Gastrocnemius medialis (tissue), 4 donors: ENCODE data around the gene GEMIN5. TPM values are rescaled to one million over a fixed set of nuclear protein-coding genes. Genes with fewer than 3 reads are reported as not detected.

ENCODE experiments used
- ATAC-seq, 2 donors: fragments of 150-250 bp; one replicate each; pipeline ENCODE4 v1.9.1; 2016
- DNase-seq, 2 donors: peaks; one replicate each; pipeline ENCODE4 v3.0.0-alpha.2; 2019
- H3K27ac ChIP-seq, 4 donors: fragments of 200-600 bp; sonication (generic); 1 replicate in 1 of 4; 2 replicates in 3 of 4; pipeline ENCODE4 v1.5.1; 2016 to 2018; ENCODE audit warnings: mild to moderate bottlenecking in 2 of 4, moderate library complexity in 1 of 4
- H3K27me3 ChIP-seq, 3 donors: fragments of 200-600 bp; sonication (generic) in 2 of 3; 1 replicate in 1 of 3; 2 replicates in 2 of 3; pipeline versions ENCODE4 v1.5.1 to v1.6.0; 2016 to 2019; ENCODE audit warnings: mild to moderate bottlenecking in 1 of 3, moderate library complexity in 1 of 3
- H3K36me3 ChIP-seq, 2 donors: fragments of 200-600 bp; sonication (generic) in 1 of 2; one replicate each; pipeline ENCODE4 v1.5.1; 2017 to 2018
- H3K4me1 ChIP-seq, 2 donors: fragments of 200-600 bp; sonication (generic) in 1 of 2; one replicate each; pipeline ENCODE4 v1.5.1; 2016 to 2017; ENCODE audit warnings: mild to moderate bottlenecking in 2 of 2
- H3K4me3 ChIP-seq, 4 donors: fragments of 200-600 bp; sonication (generic) in 3 of 4; 1 replicate in 1 of 4; 2 replicates in 3 of 4; pipeline ENCODE4 v1.5.1; 2016 to 2019; ENCODE audit warnings: mild to moderate bottlenecking in 2 of 4
- H3K9me3 ChIP-seq, 3 donors: fragments of 200-600 bp; sonication (generic) in 2 of 3; 1 replicate in 1 of 3; 2 replicates in 2 of 3; pipeline ENCODE4 v1.5.1; 2016 to 2019
- CTCF ChIP-seq, 5 experiments: fragments of 450-650 bp in 3 of 5; fragments of 200-600 bp in 2 of 5; sonication (generic) in 2 of 5; IDR thresholded peaks in 4 of 5; conservative IDR thresholded peaks in 1 of 5; 1 replicate in 4 of 5; 2 replicates in 1 of 5; pipeline ENCODE4 v1.5.1; 2016 to 2019; ENCODE audit warnings: antibody characterized with exemption in 5 of 5, mild to moderate bottlenecking in 3 of 5, moderate library complexity in 3 of 5
- POLR2A ChIP-seq, 2 donors: fragments of 450-650 bp; IDR thresholded peaks; one replicate each; pipeline ENCODE4 v1.6.1; 2017; ENCODE audit warnings: antibody characterized with exemption in 2 of 2, mild to moderate bottlenecking in 2 of 2, moderate library complexity in 2 of 2
- in situ Hi-C, 4 donors: fragments of 200-750 bp; cut with MboI; loops; one replicate each; pipeline versions ENCODE4 v1.15.0 to v1.8.0; 2017; ENCODE audit warnings: low sequenced_read_pairs in 4 of 4
- intact Hi-C: fragments of 100-400 bp; cut with DNase I; formaldehyde crosslinking; loops from one replicate; pipeline ENCODE4 v1.15.1; 2023; ENCODE audit warnings: low total_unique reads
- total RNA-seq, 4 donors: library from RNA; depleted of rRNA; stranded (reverse); fragments of >200 nt; gene quantifications; one replicate each; pipeline versions ENCODE4 v1.1.0 to v1.2.3, GENCODE V29; 2016

The GEMIN5 gene
- total RNA-seq, 4 donors from 2014 or later: 17.4 to 25.3 (median 23.8) TPM

GRCh38 chr5:154878642-154879335, 59.2 kb downstream of the GEMIN5 start:
- H3K4me1 ChIP-seq: no peaks in the 10 kb centered on the region
- no peaks in the 10 kb centered on the region for H3K9me3 ChIP-seq
- DNase-seq (no peak), ATAC-seq (no peak)
- TF ChIP-seq POLR2A (IDR thresholded peaks at IDR 0.05) (no peak), CTCF (IDR thresholded peaks at IDR 0.05 in 4 of 5, conservative IDR thresholded peaks at IDR 0.05 in 1 of 5) (no peak)
- intact Hi-C loops (no loop called here), in situ Hi-C loops (no loop called here)
- no peaks in the 10 kb centered on the region for H3K27me3 ChIP-seq
- H3K36me3 ChIP-seq: peaks cover 0 to 34% of the 10 kb centered on the region in 2 donors
- no peak overlapping the region for H3K4me3 ChIP-seq
- H3K27ac ChIP-seq: no peak overlapping the region

- H3K4me1 ChIP-seq: peaks cover 0 to 3% of the 10 kb centered on the region in 2 donors
- H3K4me3 ChIP-seq: no peak overlapping the region
- TF ChIP-seq POLR2A (IDR thresholded peaks at IDR 0.05): no peak
- intact Hi-C loops (no loop called here), in situ Hi-C loops (no loop called here)
- no peak for DNase-seq
- H3K36me3 ChIP-seq: peaks cover 0 to 71% of the 10 kb centered on the region in 2 donors
- H3K27ac ChIP-seq: peak overlapping the region in 3 of 4 donors; percentile 12 to 66 (median 44)
- H3K9me3 ChIP-seq: no peaks in the 10 kb centered on the region
- no peaks in the 10 kb centered on the region for H3K27me3 ChIP-seq
- no peak for ATAC-seq
Measured at GRCh38 chr5:154873791-154874331, 64.2 kb downstream of the GEMIN5 start.

GRCh38 chr5:154871734-154872133, 66.3 kb downstream of the GEMIN5 start:
- Histone ChIP-seq H3K27me3 (no peaks in the 10 kb centered on the region), H3K27ac (peak overlapping the region in 1 of 4 donors; percentile 65), H3K4me1 (peaks cover 0 to 3% of the 10 kb centered on the region in 2 donors), H3K9me3 (no peaks in the 10 kb centered on the region), H3K36me3 (peaks cover 0 to 66% of the 10 kb centered on the region in 2 donors), H3K4me3 (no peak overlapping the region)
- TF ChIP-seq POLR2A (IDR thresholded peaks at IDR 0.05) (no peak), CTCF (IDR thresholded peaks at IDR 0.05 in 4 of 5, conservative IDR thresholded peaks at IDR 0.05 in 1 of 5) (no peak)
- intact Hi-C loops: no loop called here
- no peak for ATAC-seq
- no peak for DNase-seq
- in situ Hi-C loops: no loop called here

GRCh38 chr5:154868702-154869101, 69.3 kb downstream of the GEMIN5 start:
- intact Hi-C loops (no loop called here), in situ Hi-C loops (no loop called here)
- peaks cover 0 to 3% of the 10 kb centered on the region in 2 donors for H3K4me1 ChIP-seq
- ATAC-seq: peak; percentile 40 to 60
- H3K27me3 ChIP-seq: no peaks in the 10 kb centered on the region
- H3K36me3 ChIP-seq: peaks cover 0 to 51% of the 10 kb centered on the region in 2 donors
- peak overlapping the region in 2 of 4 donors; percentile 38 to 56 for H3K27ac ChIP-seq
- no peaks in the 10 kb centered on the region for H3K9me3 ChIP-seq
- H3K4me3 ChIP-seq: no peak overlapping the region
- peak; percentile 14 to 66 for DNase-seq
- no peak for TF ChIP-seq POLR2A (IDR thresholded peaks at IDR 0.05)
- no peak for TF ChIP-seq CTCF (IDR thresholded peaks at IDR 0.05 in 4 of 5, conservative IDR thresholded peaks at IDR 0.05 in 1 of 5)

GRCh38 chr5:154866841-154867240, 71.2 kb downstream of the GEMIN5 start:
- DNase-seq: no peak
- H3K9me3 ChIP-seq: no peaks in the 10 kb centered on the region
- in situ Hi-C loops: no loop called here
- ATAC-seq: no peak
- peaks cover 11 to 15% of the 10 kb centered on the region in 2 donors for H3K4me1 ChIP-seq
- TF ChIP-seq POLR2A (IDR thresholded peaks at IDR 0.05) (no peak), CTCF (IDR thresholded peaks at IDR 0.05 in 4 of 5, conservative IDR thresholded peaks at IDR 0.05 in 1 of 5) (no peak)
- no peak overlapping the region for H3K4me3 ChIP-seq
- intact Hi-C loops: no loop called here
- no peaks in the 10 kb centered on the region for H3K27me3 ChIP-seq
- no peak overlapping the region for H3K27ac ChIP-seq
- H3K36me3 ChIP-seq: peaks cover 0 to 33% of the 10 kb centered on the region in 2 donors
